Astrocyte of the spinal cord (primary cell): Measurements from ENCODE around the gene PRLH.

ENCODE experiments used
- DNase-seq: peaks from one replicate; pipeline ENCODE4 v3.0.0; 2011; ENCODE audit warnings: low read depth, low spot score
- H3K4me3 ChIP-seq: 2 replicates; pipeline ENCODE4 v1.5.1; 2011; ENCODE audit warnings: low read depth, mild to moderate bottlenecking, low read length, moderate library complexity
- in situ Hi-C: cut with HindIII; loops from 2 replicates; pipeline ENCODE4 v1.10.0; 2017; ENCODE audit warnings: low sequenced_read_pairs
- TF ChIP-seq, protein P1 (sequence below): IDR thresholded peaks from 2 replicates; pipeline ENCODE4 v1.5.1; 2012; ENCODE audit warnings: low read depth, mild to moderate bottlenecking, low read length, inconsistent platforms

The PRLH gene

GRCh38 chr2:237616373-237616733 is 50.0 kb downstream of the PRLH start:
- in situ Hi-C loops: no loop called here
- TF ChIP-seq, protein P1, sequence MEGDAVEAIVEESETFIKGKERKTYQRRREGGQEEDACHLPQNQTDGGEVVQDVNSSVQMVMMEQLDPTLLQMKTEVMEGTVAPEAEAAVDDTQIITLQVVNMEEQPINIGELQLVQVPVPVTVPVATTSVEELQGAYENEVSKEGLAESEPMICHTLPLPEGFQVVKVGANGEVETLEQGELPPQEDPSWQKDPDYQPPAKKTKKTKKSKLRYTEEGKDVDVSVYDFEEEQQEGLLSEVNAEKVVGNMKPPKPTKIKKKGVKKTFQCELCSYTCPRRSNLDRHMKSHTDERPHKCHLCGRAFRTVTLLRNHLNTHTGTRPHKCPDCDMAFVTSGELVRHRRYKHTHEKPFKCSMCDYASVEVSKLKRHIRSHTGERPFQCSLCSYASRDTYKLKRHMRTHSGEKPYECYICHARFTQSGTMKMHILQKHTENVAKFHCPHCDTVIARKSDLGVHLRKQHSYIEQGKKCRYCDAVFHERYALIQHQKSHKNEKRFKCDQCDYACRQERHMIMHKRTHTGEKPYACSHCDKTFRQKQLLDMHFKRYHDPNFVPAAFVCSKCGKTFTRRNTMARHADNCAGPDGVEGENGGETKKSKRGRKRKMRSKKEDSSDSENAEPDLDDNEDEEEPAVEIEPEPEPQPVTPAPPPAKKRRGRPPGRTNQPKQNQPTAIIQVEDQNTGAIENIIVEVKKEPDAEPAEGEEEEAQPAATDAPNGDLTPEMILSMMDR: no peak
- no peak for DNase-seq
- H3K4me3 ChIP-seq: no peak overlapping the region
